T-helper 2 cell treated with Interferon-gamma antibody and Interleukin-4, amounts not matched to agents 5 μg/mL and 100 μg/mL, for 36 hours (primary cell): ENCODE results near the gene PDZD2.

Experiments used
- DNase-seq: peaks from one replicate; pipeline ENCODE4 v3.0.0; 2021; ENCODE audit warnings: low spot score
- H3K27ac Mint-ChIP-seq: one replicate; pipeline ENCODE4 v1.8.0; 2021; ENCODE audit warnings: mild to moderate bottlenecking, mixed read lengths
- H3K27me3 Mint-ChIP-seq: one replicate; pipeline ENCODE4 v1.8.0; 2021; ENCODE audit warnings: low read depth, mixed read lengths
- H3K36me3 Mint-ChIP-seq: one replicate; pipeline ENCODE4 v1.8.0; 2021; ENCODE audit warnings: low read depth, mixed read lengths
- H3K4me1 Mint-ChIP-seq: one replicate; pipeline ENCODE4 v1.8.0; 2021; ENCODE audit warnings: low read depth, mixed read lengths
- H3K4me3 Mint-ChIP-seq: one replicate; pipeline ENCODE4 v1.8.0; 2022; ENCODE audit warnings: mild to moderate bottlenecking, moderate library complexity, mixed read lengths
- H3K9me3 Mint-ChIP-seq: one replicate; pipeline ENCODE4 v1.8.0; 2021; ENCODE audit warnings: mixed read lengths

The PDZD2 gene

DNA sequence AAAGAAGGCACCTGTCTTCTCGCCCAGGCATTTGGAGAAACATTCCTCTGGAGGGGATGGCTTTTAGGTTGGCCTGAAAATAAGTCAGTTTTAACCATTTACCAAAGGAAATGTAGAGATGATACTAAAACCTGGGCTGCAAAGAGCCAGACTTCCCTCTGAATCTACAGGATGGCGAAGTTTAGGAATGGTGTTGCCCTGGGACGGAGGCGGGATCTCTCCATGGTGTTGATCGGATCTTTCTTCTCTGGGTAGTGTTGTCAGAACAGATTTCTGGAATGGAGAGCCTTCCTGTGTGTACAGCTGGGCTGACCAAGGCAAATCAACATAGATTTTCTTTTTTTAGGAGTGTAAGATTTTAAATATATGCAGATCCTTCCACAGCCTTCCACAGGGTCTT, 159.2 kb downstream of the PDZD2 start:
- Mint-ChIP-seq H3K27ac (no peak overlapping the region), H3K4me3 (no peak overlapping the region), H3K36me3 (no peaks in the 10 kb centered on the region), H3K4me1 (no peaks in the 10 kb centered on the region), H3K9me3 (no peaks in the 10 kb centered on the region), H3K27me3 (no peaks in the 10 kb centered on the region)
- no peak for DNase-seq

GRCh38 chr5:31800351-31800750, 161.4 kb downstream of the PDZD2 start:
- Mint-ChIP-seq H3K9me3 (no peaks in the 10 kb centered on the region), H3K36me3 (no peaks in the 10 kb centered on the region), H3K4me1 (no peaks in the 10 kb centered on the region), H3K4me3 (no peak overlapping the region), H3K27me3 (no peaks in the 10 kb centered on the region), H3K27ac (no peak overlapping the region)
- DNase-seq: no peak

DNA sequence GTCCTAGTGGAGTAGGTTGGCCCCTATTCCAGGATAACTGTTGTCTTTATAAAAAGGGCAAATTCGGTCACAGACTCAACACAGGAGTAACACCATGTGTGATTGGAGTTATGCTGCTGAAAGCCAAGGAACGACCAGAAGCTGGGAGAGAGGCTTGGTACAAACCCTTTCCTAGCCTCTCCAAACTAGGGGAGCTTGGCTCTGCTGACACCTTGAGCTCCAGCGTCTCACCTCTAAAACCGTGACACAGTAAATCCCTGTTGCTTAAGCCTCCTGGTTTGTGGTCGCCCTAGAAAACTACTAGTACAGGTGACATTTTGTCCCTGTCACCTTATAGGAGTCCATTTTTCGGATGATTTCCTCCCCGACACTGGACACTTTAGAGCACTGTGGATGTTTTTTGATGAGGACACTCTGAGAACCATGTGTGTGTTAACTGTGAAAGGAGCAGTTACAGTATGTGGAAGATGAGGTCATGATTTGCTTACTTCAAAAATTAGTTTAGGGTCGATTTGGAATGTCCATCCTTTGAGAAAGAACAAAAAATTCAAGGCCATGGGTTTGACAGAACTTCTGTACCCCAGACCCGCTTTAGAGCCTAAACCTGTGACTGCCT, 167.0 kb downstream of the PDZD2 start:
- Mint-ChIP-seq H3K27me3 (no peaks in the 10 kb centered on the region), H3K4me3 (no peak overlapping the region), H3K27ac (no peak overlapping the region), H3K9me3 (no peaks in the 10 kb centered on the region), H3K4me1 (no peaks in the 10 kb centered on the region), H3K36me3 (no peaks in the 10 kb centered on the region)
- no peak for DNase-seq

GRCh38 chr5:31806561-31806960, 167.6 kb downstream of the PDZD2 start:
- no peaks in the 10 kb centered on the region for H3K36me3 Mint-ChIP-seq
- DNase-seq: no peak
- H3K4me1 Mint-ChIP-seq: no peaks in the 10 kb centered on the region
- no peak overlapping the region for H3K27ac Mint-ChIP-seq
- H3K9me3 Mint-ChIP-seq: no peaks in the 10 kb centered on the region
- no peaks in the 10 kb centered on the region for H3K27me3 Mint-ChIP-seq
- H3K4me3 Mint-ChIP-seq: no peak overlapping the region

DNA sequence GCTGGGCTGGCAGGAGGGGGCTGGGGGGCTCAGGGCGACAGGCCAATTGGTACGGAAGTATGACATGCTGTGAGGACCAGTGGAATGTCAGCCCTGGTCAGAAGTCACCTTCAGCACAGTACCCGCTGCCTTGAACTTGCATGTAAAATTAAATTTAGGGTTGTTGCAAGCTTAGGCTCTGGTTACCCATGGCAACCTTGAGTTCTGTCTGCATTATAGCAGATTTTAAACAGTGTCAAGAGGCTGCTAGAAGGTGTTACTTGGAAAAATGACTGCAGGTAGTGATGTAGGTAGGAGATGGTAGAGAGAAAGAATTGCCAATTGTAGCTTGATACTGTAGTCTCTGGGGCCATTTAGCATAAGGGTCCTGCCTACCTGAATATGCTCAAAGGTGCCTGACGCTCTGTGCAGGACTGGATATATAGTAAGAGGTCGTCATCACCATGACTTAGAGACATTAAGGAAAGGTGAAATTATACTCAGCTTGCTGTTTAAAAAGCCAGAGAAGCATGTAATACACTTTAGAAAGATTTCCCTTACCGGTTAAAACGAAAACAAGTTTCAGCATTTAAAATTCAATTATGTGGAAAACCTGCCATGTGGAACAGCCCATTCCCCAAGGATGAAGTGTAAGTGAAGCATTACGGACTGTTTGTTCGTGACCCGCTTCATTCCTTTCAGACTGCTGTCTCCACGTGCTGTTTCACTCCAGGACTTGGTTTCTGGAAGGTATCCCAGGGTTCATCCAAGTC, 169.0 kb downstream of the PDZD2 start:
- Mint-ChIP-seq H3K27me3 (no peaks in the 10 kb centered on the region), H3K36me3 (no peaks in the 10 kb centered on the region), H3K27ac (no peak overlapping the region), H3K4me3 (no peak overlapping the region), H3K9me3 (no peaks in the 10 kb centered on the region), H3K4me1 (no peaks in the 10 kb centered on the region)
- no peak for DNase-seq

- no peaks in the 10 kb centered on the region for H3K36me3 Mint-ChIP-seq
- H3K4me1 Mint-ChIP-seq: no peaks in the 10 kb centered on the region
- no peak for DNase-seq
- no peaks in the 10 kb centered on the region for H3K27me3 Mint-ChIP-seq
- H3K27ac Mint-ChIP-seq: no peak overlapping the region
- H3K4me3 Mint-ChIP-seq: no peak overlapping the region
- no peaks in the 10 kb centered on the region for H3K9me3 Mint-ChIP-seq
These were observed 170.3 kb downstream of the PDZD2 start for GRCh38 chr5:31809050-31809870.

DNA sequence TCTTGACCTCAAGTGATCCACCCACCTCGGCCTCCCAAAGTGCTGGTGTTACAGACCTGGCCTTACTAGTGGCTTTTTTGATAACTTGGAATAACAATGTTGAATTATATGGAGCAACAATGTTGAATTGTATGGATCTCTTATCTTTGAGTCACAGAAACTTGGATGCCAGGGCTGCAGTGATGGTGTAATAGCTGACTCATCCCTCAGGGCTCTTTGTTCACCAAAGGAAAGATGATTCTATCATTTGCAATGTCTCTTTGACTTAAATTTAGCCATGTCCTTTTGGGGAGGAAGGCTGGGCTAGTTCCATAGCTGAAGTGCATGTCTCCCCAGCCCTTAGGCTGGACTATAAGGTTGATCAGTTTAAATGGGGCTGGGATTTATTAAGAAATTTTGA, 172.3 kb downstream of the PDZD2 start:
- Mint-ChIP-seq H3K4me3 (no peak overlapping the region), H3K27ac (no peak overlapping the region), H3K27me3 (no peaks in the 10 kb centered on the region), H3K4me1 (no peaks in the 10 kb centered on the region), H3K9me3 (no peaks in the 10 kb centered on the region), H3K36me3 (no peaks in the 10 kb centered on the region)
- DNase-seq: no peak

GRCh38 chr5:31815376-31815775, 176.4 kb downstream of the PDZD2 start:
- Mint-ChIP-seq H3K27ac (no peak overlapping the region), H3K36me3 (no peaks in the 10 kb centered on the region), H3K4me1 (no peaks in the 10 kb centered on the region), H3K4me3 (no peak overlapping the region), H3K27me3 (no peaks in the 10 kb centered on the region), H3K9me3 (no peaks in the 10 kb centered on the region)
- DNase-seq: no peak

GRCh38 chr5:31819926-31820516, 181.1 kb downstream of the PDZD2 start:
- Mint-ChIP-seq H3K9me3 (no peaks in the 10 kb centered on the region), H3K4me3 (no peak overlapping the region), H3K27me3 (peaks cover 5% of the 10 kb centered on the region), H3K4me1 (no peaks in the 10 kb centered on the region), H3K36me3 (no peaks in the 10 kb centered on the region), H3K27ac (no peak overlapping the region)
- no peak for DNase-seq

- no peak overlapping the region for H3K4me3 Mint-ChIP-seq
- no peaks in the 10 kb centered on the region for H3K9me3 Mint-ChIP-seq
- H3K27ac Mint-ChIP-seq: no peak overlapping the region
- H3K36me3 Mint-ChIP-seq: no peaks in the 10 kb centered on the region
- peaks cover 3% of the 10 kb centered on the region for H3K4me1 Mint-ChIP-seq
- DNase-seq: no peak
- H3K27me3 Mint-ChIP-seq: peaks cover 5% of the 10 kb centered on the region
These were observed 184.5 kb downstream of the PDZD2 start for GRCh38 chr5:31823472-31823871.

DNA sequence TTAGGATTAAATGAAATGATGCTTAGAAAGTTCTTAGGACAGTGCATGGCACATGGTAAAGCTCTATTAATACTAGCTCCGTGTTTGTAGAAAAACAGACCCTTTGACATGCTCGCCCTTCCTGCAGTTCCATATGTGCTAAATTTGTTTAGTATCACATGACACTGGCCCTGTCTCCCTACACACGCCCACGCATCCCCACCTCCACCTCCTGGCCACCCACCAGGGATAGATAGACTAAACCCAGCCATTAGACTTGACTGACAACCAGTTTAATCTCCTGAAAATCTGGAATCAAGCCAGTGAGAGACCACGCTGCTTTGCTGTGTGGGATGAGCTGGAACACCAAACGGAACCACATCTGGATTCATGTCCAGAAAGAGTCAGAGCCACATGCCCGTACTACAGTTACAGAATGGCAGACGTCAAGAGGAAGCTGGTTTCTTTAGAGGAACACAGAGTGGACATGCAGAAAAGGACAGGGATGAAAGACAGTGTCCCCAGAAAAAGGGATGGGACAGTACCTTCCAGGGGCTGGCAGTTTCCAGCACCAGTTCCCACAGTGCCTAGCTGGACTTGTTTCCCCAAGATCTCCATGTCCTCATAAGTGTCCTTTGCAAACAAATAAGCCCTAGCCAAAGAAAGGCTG, 186.1 kb downstream of the PDZD2 start:
- H3K4me1 Mint-ChIP-seq: peaks cover 3% of the 10 kb centered on the region
- H3K36me3 Mint-ChIP-seq: no peaks in the 10 kb centered on the region
- H3K9me3 Mint-ChIP-seq: no peaks in the 10 kb centered on the region
- no peak overlapping the region for H3K27ac Mint-ChIP-seq
- H3K4me3 Mint-ChIP-seq: no peak overlapping the region
- DNase-seq: no peak
- peaks cover 5% of the 10 kb centered on the region for H3K27me3 Mint-ChIP-seq

DNA sequence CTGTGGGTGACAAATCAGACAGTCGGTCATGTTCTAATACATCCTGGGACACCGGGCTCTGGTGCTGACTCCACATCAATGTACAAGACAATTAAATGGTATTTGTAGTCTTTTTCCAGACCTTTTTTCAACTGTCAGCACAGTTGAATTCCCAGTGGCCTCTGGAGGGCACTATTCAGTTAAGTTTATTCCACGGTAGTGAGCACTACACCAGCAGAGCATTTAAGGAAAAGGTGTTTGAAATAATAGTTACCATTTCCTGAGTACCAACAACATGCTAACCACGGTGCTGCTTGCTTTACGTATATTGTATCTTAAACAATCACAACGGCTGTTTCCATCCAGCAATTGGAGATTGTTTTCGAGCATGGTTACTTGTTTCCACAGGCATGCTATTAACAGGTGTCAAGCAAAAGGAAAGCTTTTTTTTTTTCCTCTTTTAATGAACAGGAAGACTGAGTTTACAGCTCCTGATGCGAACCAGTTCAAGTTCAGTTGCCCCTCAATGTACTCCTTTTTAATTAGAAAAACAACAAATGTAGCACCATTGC, 186.7 kb downstream of the PDZD2 start:
- Mint-ChIP-seq H3K36me3 (no peaks in the 10 kb centered on the region), H3K9me3 (no peaks in the 10 kb centered on the region), H3K27ac (no peak overlapping the region), H3K4me1 (peaks cover 3% of the 10 kb centered on the region), H3K27me3 (peaks cover 5% of the 10 kb centered on the region), H3K4me3 (no peak overlapping the region)
- peak; percentile 6 for DNase-seq

DNA sequence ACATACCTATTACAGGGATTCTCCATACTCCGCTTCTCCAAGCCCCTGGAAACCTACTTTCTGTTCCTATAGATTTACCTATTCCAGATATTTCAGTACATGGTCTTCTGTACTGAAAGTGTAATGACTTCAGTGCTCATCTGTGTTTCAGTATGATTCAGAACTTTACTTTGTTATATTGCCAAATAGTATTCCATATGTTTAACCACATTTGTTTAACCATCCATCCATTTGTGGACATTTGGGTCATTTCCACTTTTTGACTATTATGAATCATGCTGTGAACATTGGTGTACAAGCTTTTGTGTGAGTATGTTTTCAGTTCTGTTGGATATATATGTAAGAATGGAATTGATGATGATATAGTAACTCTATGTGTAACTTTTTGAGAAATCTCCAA, 188.9 kb downstream of the PDZD2 start:
- H3K27me3 Mint-ChIP-seq: peaks cover 3% of the 10 kb centered on the region
- H3K4me1 Mint-ChIP-seq: peaks cover 3% of the 10 kb centered on the region
- no peaks in the 10 kb centered on the region for H3K36me3 Mint-ChIP-seq
- H3K4me3 Mint-ChIP-seq: no peak overlapping the region
- DNase-seq: no peak
- H3K9me3 Mint-ChIP-seq: no peaks in the 10 kb centered on the region
- H3K27ac Mint-ChIP-seq: no peak overlapping the region
